NT2/D1 (cell line): ENCODE data around the gene HSP90AB1.

Experiments used
- DNase-seq: peaks from one replicate; pipeline ENCODE4 v3.0.0-alpha.2; 2011; ENCODE audit warnings: low read depth, low spot score
- H3K27me3 ChIP-seq: 2 replicates; pipeline ENCODE4 v1.6.0; 2011; ENCODE audit warnings: mild to moderate bottlenecking; ENCODE audit not compliant: insufficient read length, insufficient read depth
- H3K36me3 ChIP-seq: 2 replicates; pipeline ENCODE4 v1.6.1; 2011; ENCODE audit warnings: mild to moderate bottlenecking, low read length, mixed read lengths; ENCODE audit not compliant: insufficient read depth, insufficient read length
- H3K4me1 ChIP-seq: 2 replicates; pipeline ENCODE4 v1.5.1; 2011; ENCODE audit not compliant: insufficient read depth, insufficient read length
- H3K4me3 ChIP-seq: 2 replicates; pipeline ENCODE4 v1.5.1; 2011; ENCODE audit warnings: low read depth; ENCODE audit not compliant: insufficient read length
- H3K9ac ChIP-seq: 2 replicates; pipeline ENCODE4 v1.6.0; 2011; ENCODE audit warnings: low read depth; ENCODE audit not compliant: insufficient read length
- H3K9me3 ChIP-seq: 2 replicates; pipeline ENCODE4 v1.5.1; 2011; ENCODE audit warnings: mild to moderate bottlenecking, low read length; ENCODE audit not compliant: insufficient read depth
- SUZ12 ChIP-seq: IDR thresholded peaks from 2 replicates; pipeline ENCODE4 v1.6.1; 2011; ENCODE audit not compliant: insufficient read length, insufficient read depth; ENCODE audit errors: extremely low read depth
- YY1 ChIP-seq: IDR thresholded peaks from 2 replicates; pipeline ENCODE4 v1.6.1; 2011; ENCODE audit not compliant: insufficient read length, insufficient read depth
- ZNF274 ChIP-seq: IDR thresholded peaks from 2 replicates; pipeline ENCODE4 v1.6.1; 2011; ENCODE audit warnings: mild to moderate bottlenecking, low read depth, low read length

HSP90AB1 gene

DNA sequence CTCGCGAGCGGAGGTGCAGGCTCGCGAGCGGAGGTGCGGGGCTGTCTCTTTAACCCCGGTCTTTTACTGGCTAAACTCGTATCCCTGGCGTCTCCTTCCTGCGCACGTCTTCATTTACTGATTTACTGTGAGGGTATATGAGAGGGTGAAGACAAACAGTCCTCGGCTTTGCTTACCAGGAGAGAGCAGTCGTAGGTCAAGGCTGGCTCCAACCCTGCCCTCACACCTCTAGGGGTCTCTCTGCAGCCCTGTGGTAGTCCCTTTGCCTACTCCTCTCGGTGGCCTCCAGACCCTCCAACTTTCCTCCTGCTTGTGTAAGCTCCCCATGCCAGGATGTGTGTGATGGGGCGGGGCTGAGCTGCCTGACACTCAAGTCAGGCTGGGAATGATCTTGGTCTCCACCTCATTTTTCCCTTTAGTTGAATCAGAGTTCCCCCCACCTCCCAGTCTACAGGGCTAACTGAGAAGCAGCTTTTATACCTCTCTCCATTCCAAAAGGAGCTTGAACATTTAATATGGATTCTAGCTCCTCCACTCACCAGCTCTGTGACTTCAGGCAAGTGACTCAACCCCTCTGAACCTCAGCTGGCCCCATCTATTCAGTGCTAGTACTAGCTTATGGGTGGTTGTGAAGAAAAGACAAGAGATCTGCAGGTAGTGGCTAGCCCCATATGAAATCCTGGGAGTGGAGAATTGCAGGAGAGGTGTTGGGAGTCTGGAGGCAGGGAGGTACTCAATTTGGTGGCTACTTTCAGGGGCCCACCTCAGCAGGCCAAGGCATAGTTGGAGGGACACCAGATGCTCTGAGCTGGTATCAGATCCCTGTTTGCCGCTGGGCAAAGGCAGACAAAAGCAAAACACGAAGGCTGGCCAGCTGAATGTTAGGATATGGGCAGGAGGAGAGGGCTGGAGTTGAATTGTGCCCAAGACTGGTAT is 22.6 kb upstream of the HSP90AB1 start:
- H3K4me1 ChIP-seq, result peaks cover 22% of the 10 kb centered on the region
- DNase-seq, result no peak
- H3K9me3 ChIP-seq, result no peaks in the 10 kb centered on the region
- peaks cover 9% of the 10 kb centered on the region for H3K36me3 ChIP-seq
- H3K27me3 ChIP-seq, result peaks cover 7% of the 10 kb centered on the region
- TF ChIP-seq YY1, result no peak
- no peak for TF ChIP-seq SUZ12
- no peak for TF ChIP-seq ZNF274
- H3K9ac ChIP-seq, result peak overlapping the region; percentile 76
- H3K4me3 ChIP-seq, result peak overlapping the region; percentile 58

DNA sequence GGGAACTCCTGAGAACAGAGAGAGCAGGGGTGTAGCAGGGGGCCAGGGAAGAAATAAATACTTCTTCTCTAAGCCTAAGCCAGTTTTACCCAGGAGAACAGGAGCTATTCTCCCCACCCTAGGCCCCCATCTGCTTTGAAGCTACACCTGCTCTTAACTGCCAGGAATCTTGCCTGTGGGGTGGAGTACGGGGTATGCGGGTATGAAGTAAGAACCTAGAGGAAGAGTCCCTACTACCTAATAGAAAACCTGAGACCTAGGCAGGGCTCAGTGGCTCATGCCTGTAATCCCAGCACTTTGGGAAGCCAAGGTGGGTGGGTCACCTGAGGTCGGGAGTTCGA is 22.0 kb upstream of the HSP90AB1 start:
- Histone ChIP-seq H3K4me3 (peak overlapping the region; percentile 58), H3K36me3 (peaks cover 15% of the 10 kb centered on the region), H3K4me1 (peaks cover 22% of the 10 kb centered on the region), H3K27me3 (peaks cover 7% of the 10 kb centered on the region), H3K9ac (peak overlapping the region; percentile 76), H3K9me3 (no peaks in the 10 kb centered on the region)
- DNase-seq, result no peak
- TF ChIP-seq ZNF274 (no peak), YY1 (no peak), SUZ12 (no peak)

DNA sequence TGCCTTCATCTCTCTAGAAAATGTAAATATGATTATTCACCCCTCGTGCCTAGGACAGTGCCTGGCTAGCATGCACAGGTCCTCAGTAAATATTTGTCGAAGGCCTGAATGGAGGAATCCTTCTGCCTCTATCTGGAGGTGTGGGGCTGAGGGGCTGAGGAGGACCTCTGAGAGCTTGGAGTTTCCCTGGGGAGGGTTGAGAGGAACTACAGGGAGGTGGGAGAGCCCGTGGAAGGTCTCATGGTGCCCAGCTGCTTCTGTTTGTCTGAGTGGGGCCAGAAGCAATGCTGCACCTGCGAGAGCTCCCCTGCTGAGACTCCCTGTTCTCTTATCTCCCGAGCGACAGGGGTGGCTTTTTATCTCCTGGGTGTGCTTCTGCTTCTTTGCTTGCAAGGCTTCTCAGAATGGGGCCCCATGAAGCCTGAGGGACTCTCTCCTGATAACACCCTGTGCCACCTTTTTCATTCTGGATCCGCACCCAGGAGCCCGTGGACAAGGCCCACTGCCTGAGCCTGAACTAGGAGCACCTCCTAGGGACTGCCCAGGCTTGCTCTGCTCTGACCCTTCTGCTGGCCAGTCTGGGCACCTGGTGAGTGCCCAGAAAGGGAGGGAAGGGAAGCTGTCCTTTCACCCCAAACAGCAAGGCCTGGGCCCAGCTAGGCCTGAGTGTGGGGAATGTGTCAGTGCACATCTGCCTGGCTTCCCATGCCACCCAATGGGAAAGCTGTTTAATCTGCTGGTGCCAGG is 21.1 kb upstream of the HSP90AB1 start:
- peak overlapping the region; percentile 50 for H3K9ac ChIP-seq
- TF ChIP-seq YY1 (no peak), ZNF274 (no peak), SUZ12 (no peak)

DNA sequence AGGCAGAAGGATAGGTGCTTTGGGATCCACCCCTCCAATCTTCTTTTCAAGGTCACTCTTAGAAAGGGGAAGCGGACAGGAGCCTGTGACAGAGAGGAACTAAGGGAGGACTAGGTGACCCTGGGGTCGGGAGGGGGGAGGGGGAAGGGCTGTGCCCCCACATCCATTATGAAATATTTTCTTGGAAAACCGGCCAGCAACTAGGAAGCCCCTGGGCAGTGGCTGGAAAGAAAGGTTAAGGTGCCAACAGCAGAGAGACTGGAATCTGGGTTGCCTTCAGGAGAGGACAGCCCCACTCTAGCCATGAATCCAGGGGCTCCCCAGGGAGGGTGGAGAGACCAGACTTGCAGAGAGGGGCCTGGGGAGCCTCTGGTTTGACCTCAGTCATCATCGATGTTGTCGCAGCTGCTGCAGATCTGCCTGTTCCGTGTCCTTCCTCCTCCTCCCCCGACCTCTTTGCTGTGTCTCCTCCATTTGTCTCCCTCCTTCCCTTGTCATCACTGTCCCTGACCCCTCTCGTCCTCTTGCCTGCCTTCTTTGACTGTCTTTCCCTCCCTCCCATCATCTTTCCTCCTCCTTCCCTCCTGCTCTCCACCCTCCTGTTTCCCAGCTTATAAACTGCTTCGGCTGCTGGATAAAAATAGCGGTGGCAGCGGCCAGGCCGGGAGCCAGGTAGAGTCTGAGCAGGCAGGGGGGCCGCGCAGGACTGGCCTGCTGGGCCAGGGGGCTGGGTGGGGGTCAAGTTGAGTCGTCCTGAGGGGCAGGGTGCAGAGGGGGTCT is 20.3 kb upstream of the HSP90AB1 start:
- H3K36me3 ChIP-seq, result peaks cover 29% of the 10 kb centered on the region
- peaks cover 22% of the 10 kb centered on the region for H3K4me1 ChIP-seq
- peaks cover 7% of the 10 kb centered on the region for H3K27me3 ChIP-seq
- H3K9ac ChIP-seq, result peak overlapping the region; percentile 50
- H3K4me3 ChIP-seq, result no peak overlapping the region
- no peak for DNase-seq
- no peak for TF ChIP-seq YY1
- no peak for TF ChIP-seq ZNF274
- TF ChIP-seq SUZ12, result no peak
- no peaks in the 10 kb centered on the region for H3K9me3 ChIP-seq

More for the DNA sequence above, 21.1 kb upstream of the HSP90AB1 start:
- H3K4me1 ChIP-seq, result peaks cover 22% of the 10 kb centered on the region
- no peaks in the 10 kb centered on the region for H3K9me3 ChIP-seq
- peaks cover 7% of the 10 kb centered on the region for H3K27me3 ChIP-seq
- H3K4me3 ChIP-seq, result no peak overlapping the region
- H3K36me3 ChIP-seq, result peaks cover 22% of the 10 kb centered on the region
- no peak for DNase-seq

DNA sequence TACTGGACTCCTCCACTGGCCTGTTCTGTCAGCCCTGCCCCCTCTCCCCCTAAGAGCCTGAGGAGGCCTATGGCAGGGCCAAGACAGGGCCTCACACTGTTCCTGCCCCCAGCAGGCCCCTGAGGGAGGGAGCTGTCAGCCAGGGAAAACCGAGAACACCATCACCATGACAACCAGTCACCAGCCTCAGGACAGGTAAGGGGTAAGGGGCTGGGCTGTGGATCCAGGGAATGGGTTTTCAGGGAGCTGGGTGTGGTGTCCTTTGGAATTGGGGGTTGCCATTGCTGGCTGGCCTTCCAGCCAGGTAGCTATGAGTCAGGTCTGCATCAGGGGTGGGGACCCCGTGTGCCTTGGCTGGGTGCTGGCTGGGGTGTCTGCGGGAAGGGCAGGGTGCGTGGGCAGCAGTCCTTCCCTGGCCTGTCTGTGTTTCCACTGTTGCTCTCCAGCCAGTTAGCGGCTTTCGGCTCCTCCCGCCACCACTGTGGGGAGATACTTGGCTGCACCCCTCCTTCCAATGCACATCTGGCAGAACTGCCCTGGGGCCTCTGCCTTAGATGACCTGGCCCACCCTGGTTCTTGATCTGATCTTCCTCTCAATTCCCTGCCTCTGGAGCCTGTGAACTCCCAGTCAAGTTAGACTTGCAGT is 19.6 kb upstream of the HSP90AB1 start:
- H3K9me3 ChIP-seq, result no peaks in the 10 kb centered on the region
- H3K27me3 ChIP-seq, result peaks cover 7% of the 10 kb centered on the region
- no peak overlapping the region for H3K9ac ChIP-seq
- H3K36me3 ChIP-seq, result peaks cover 36% of the 10 kb centered on the region
- no peak for DNase-seq
- TF ChIP-seq ZNF274 (no peak), YY1 (no peak), SUZ12 (no peak)
- H3K4me3 ChIP-seq, result no peak overlapping the region
- peaks cover 22% of the 10 kb centered on the region for H3K4me1 ChIP-seq

DNA sequence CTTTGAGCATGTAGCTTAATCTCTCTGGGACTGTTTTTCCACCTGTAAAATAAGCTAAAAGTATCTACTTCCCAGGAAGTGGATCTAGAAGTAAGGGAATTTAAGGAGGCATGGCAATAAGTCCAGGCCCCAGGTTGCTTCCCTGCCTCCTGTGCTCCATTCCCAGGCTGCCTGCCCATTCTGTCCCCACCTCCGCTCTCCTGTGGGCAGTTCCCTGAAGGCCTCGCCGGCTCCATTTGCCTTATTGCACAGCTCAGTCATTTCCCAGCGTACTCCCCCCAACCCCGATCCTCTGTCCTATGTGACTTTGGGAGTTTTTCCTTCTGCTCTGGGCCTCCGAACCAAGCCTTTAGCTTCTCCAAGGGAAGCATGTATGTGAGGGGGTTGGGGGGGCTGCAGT is 18.9 kb upstream of the HSP90AB1 start:
- TF ChIP-seq SUZ12, result no peak
- no peak for TF ChIP-seq ZNF274
- no peak for TF ChIP-seq YY1
- Histone ChIP-seq H3K36me3 (peaks cover 43% of the 10 kb centered on the region), H3K4me1 (peaks cover 20% of the 10 kb centered on the region), H3K27me3 (peaks cover 1% of the 10 kb centered on the region), H3K9ac (no peak overlapping the region), H3K9me3 (no peaks in the 10 kb centered on the region), H3K4me3 (no peak overlapping the region)
- DNase-seq, result no peak
